IPS-15b (cell line): Measurements from ENCODE around the gene TRIM21.
"Not testable (repeated sequence)": the region's sequence is repeated elsewhere in the genome, so short reads cannot be mapped to it uniquely, and the experiment has no call there.

Experiments
- H3K27me3 ChIP-seq: one replicate; pipeline ENCODE4 v1.6.1; 2013; ENCODE audit warnings: low read length; ENCODE audit not compliant: control insufficient read depth, insufficient read depth
- H3K36me3 ChIP-seq: one replicate; pipeline ENCODE4 v1.6.1; 2013; ENCODE audit warnings: low read length; ENCODE audit not compliant: control insufficient read depth, insufficient read depth
- H3K4me1 ChIP-seq: one replicate; pipeline ENCODE4 v1.6.1; 2013; ENCODE audit warnings: mild to moderate bottlenecking, low read length; ENCODE audit not compliant: control insufficient read depth, insufficient read depth
- H3K4me3 ChIP-seq: one replicate; pipeline ENCODE4 v1.5.1; 2013; ENCODE audit warnings: low read depth, low read length
- H3K9ac ChIP-seq: one replicate; pipeline ENCODE4 v1.6.1; 2013; ENCODE audit warnings: low read depth, mild to moderate bottlenecking, low read length
- H3K9me3 ChIP-seq: one replicate; pipeline ENCODE4 v1.6.1; 2013; ENCODE audit warnings: mild to moderate bottlenecking, low read length; ENCODE audit not compliant: control insufficient read depth, insufficient read depth

Gene TRIM21

GRCh38 chr11:4393209-4393857, at the start of gene TRIM21:
TSS of gene TRIM21 (minus strand) at chr11:4393702. CDS start at chr11:4390409, 3,293 bp downstream.
- peaks cover 2% of the 10 kb centered on the region for H3K27me3 ChIP-seq
- peak within 1 kb of the TSS; percentile 84 for H3K4me3 ChIP-seq
- no peaks in the 10 kb centered on the region for H3K9me3 ChIP-seq
- peaks cover 4% of the 10 kb centered on the region for H3K36me3 ChIP-seq
- H3K9ac ChIP-seq: peak within 1 kb of the TSS; percentile 51
- H3K4me1 ChIP-seq: no peaks in the 10 kb centered on the region

DNA sequence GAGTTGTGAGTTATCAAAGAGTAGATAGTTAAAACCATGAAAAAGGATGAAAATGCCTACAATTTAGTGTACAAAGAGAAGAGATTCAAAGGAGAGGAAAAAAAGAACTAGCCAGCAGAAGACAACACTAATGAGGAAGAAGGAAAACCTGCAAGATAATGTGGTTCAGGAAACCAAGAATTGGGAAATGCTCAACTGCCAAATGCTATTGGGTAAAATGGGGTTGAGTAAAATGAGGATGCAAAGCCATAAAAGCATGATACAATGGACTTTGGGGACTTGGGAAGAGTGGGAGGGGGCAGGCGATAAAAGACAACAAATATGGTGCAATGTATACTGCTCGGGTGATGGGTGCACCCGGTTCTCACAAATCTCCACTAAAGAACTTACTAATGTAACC, 48.0 kb upstream of the TRIM21 start:
- no peak overlapping the region for H3K4me3 ChIP-seq
- no peak overlapping the region for H3K9ac ChIP-seq
- no peaks in the 10 kb centered on the region for H3K36me3 ChIP-seq
- H3K9me3 ChIP-seq: no peaks in the 10 kb centered on the region
- H3K27me3 ChIP-seq: no peaks in the 10 kb centered on the region
- H3K4me1 ChIP-seq: no peaks in the 10 kb centered on the region

GRCh38 chr11:4436411-4436810, 42.9 kb upstream of the TRIM21 start:
- Histone ChIP-seq H3K36me3 (no peaks in the 10 kb centered on the region), H3K9me3 (no peaks in the 10 kb centered on the region), H3K27me3 (no peaks in the 10 kb centered on the region), H3K9ac (no peak overlapping the region), H3K4me1 (no peaks in the 10 kb centered on the region), H3K4me3 (no peak overlapping the region)

- H3K36me3 ChIP-seq: no peaks in the 10 kb centered on the region
- no peaks in the 10 kb centered on the region for H3K27me3 ChIP-seq
- no peaks in the 10 kb centered on the region for H3K4me1 ChIP-seq
- H3K9me3 ChIP-seq: no peaks in the 10 kb centered on the region
- H3K9ac ChIP-seq: no peak overlapping the region
- no peak overlapping the region for H3K4me3 ChIP-seq
Measured at GRCh38 chr11:4433856-4434255, 40.4 kb upstream of the TRIM21 start.

DNA sequence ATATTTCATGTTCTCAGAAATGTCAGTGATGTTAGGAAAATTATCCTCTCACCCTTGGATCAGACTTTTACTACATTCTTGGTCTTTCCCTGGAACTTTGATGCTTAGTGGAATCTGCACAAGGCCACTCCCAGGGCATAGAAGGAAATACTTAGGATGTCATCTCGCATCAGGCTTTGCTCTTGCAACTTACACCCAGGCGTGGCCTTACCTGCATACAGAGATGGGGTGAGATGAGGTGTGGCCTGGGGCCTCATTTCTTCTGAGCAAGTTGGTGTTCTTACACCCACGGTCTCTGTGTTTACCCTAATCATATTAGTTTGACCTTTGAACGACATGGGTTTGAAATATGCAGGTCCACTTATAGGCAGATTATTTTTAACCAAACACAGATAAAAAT, 36.5 kb upstream of the TRIM21 start:
- H3K27me3 ChIP-seq: no peaks in the 10 kb centered on the region
- H3K4me3 ChIP-seq: no peak overlapping the region
- no peak overlapping the region for H3K9ac ChIP-seq
- no peaks in the 10 kb centered on the region for H3K9me3 ChIP-seq
- no peaks in the 10 kb centered on the region for H3K4me1 ChIP-seq
- H3K36me3 ChIP-seq: no peaks in the 10 kb centered on the region

DNA sequence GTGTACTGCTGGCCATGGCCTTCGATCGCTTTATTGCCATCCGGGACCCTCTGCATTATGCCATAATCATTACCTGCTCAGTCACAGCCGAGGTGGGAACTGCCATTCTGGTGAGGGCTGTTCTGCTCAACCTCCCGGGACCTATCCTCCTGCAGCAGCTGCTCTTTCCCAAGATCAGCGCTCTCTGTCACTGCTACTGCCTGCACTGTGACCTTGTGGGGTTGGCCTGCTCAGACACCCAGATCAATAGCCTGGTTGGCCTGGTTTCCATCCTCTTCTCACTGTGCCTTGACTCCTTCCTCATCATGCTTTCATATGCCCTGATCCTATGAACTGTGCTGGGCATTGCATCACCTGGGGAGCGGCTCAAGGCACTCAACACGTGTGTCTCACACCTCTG, 24.9 kb upstream of the TRIM21 start:
- no peaks in the 10 kb centered on the region for H3K27me3 ChIP-seq
- H3K9ac ChIP-seq: no peak overlapping the region
- no peak overlapping the region for H3K4me3 ChIP-seq
- no peaks in the 10 kb centered on the region for H3K9me3 ChIP-seq
- H3K4me1 ChIP-seq: no peaks in the 10 kb centered on the region
- H3K36me3 ChIP-seq: no peaks in the 10 kb centered on the region

- Histone ChIP-seq H3K27me3 (no peaks in the 10 kb centered on the region), H3K4me1 (no peaks in the 10 kb centered on the region), H3K9ac (no peak overlapping the region), H3K36me3 (no peaks in the 10 kb centered on the region), H3K9me3 (no peaks in the 10 kb centered on the region), H3K4me3 (no peak overlapping the region)
Measured at GRCh38 chr11:4416816-4417215, 23.3 kb upstream of the TRIM21 start.

DNA sequence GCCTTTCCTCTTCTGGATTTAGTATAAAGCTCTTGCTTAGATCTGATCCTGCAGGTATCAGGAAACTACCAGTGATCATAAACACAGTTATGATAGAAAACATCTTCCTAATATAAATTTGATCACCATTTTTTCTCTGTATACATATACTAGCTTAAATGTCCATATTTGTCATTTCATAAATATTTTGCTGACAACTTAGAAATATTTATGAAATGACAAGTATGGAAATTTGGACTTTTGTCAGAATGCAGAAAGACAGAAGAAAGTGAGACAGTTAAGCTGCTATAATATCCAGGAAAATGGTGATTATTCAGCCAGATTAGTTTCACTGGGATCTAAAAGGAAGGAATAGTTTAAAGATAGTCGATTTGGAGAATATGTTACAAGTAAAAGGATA, 22.8 kb upstream of the TRIM21 start:
- H3K36me3 ChIP-seq: no peaks in the 10 kb centered on the region
- no peaks in the 10 kb centered on the region for H3K4me1 ChIP-seq
- H3K27me3 ChIP-seq: no peaks in the 10 kb centered on the region
- no peak overlapping the region for H3K9ac ChIP-seq
- no peaks in the 10 kb centered on the region for H3K9me3 ChIP-seq
- H3K4me3 ChIP-seq: no peak overlapping the region

DNA sequence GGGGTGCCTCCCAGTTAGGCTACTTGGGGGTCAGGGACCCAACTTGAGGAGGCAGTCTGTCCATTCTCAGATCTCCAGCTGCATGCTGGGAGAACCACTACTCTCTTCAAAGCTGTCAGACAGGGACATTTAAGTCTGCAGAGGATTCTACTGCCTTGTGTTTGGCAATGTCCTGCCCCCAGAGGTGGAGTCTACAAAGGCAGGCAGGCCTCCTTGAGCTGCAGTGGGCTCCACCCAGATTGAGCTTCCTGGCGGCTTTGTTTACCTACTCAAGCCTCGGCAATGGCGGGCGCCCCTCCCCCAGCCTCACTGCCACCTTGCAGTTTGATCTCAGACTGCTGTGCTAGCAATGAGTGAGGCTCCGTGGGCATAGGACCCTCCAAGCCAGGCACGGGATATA, 12.7 kb upstream of the TRIM21 start:
- not testable (repeated sequence) for H3K4me1 ChIP-seq, H3K27me3 ChIP-seq, H3K9me3 ChIP-seq, H3K9ac ChIP-seq, H3K36me3 ChIP-seq, H3K4me3 ChIP-seq

DNA sequence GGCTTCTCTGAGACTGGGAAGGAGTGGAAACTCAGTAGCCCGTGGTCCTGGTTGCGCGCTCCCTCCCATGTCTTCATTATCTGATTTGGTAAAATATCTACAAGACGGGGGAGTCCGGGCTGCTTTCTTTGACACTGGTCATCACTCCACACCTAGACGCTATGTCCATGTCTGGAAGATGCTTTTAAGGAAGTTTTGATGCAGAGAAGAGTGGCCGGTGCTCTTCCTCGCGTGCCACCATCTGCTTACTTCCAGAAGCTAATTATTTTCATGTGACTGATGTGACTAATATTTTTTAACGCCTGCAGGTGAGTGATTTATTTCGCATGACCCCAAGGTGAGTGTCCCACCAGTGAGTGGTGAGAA, 339 bp upstream of the TRIM21 start:
- peaks cover 2% of the 10 kb centered on the region for H3K27me3 ChIP-seq
- peaks cover 4% of the 10 kb centered on the region for H3K36me3 ChIP-seq
- no peak overlapping the region for H3K9ac ChIP-seq
- no peaks in the 10 kb centered on the region for H3K9me3 ChIP-seq
- H3K4me3 ChIP-seq: peak overlapping the region; percentile 84
- no peaks in the 10 kb centered on the region for H3K4me1 ChIP-seq

DNA sequence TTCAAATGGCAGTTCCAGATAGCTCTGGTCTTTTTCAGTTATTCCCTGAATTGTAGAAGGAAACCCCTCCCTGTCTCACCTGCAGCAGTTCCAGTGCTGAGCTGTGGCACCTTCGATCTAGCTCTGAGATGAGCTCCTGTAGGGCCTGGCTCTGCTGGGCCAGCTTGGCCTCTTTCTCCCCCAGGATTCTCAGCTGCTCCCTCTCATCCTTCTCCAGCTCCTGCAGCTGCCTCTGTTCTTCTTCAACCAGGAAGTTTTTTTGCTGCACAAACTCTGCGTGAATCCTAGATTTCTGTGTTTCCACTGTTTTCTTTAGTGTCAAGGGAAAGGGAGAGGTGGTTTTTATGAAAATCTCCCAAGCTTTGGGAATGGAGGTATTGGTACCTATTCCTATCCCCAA, 5.3 kb downstream of the TRIM21 start:
- Histone ChIP-seq H3K4me1 (no peaks in the 10 kb centered on the region), H3K4me3 (no peak overlapping the region), H3K36me3 (peaks cover 9% of the 10 kb centered on the region), H3K27me3 (no peaks in the 10 kb centered on the region), H3K9ac (no peak overlapping the region), H3K9me3 (no peaks in the 10 kb centered on the region)

DNA sequence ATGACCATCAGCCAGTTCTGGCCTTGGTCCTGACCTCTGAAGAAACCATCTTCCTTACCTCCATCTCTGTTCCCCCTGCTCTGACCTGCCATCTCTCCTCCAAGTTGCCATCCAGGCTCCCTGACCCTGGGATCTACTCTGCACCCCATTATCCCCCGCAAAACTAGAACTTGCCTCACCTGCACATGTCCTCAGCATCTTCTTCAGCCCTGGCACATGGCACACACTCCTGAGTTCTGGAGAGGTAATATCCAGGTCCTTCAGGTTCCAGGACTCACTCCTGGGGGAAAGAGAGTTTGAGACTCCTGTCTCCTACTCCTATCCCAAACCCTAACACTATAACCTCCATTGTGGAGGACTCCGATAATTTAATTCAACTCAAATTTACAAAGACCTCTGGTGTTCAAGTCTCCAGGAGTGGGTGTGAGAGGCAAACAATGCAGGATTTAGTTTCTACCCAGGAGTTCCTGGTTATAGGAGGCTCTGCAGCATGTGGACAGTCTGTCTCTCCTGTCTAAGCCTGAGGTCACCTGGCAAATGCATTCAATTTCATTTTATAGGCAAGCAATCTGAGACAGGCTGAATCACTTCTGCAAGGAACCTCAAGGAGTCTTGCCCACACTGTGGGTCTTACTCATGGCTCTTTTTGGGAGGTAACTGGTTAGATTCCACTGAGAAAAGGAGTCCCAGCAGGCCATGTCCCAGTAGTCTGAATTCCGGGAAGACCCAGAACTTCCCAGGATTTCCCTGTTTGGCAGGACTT, 7.3 kb downstream of the TRIM21 start:
- no peak overlapping the region for H3K9ac ChIP-seq
- H3K9me3 ChIP-seq: no peaks in the 10 kb centered on the region
- no peaks in the 10 kb centered on the region for H3K27me3 ChIP-seq
- peaks cover 9% of the 10 kb centered on the region for H3K36me3 ChIP-seq
- H3K4me1 ChIP-seq: no peaks in the 10 kb centered on the region
- H3K4me3 ChIP-seq: no peak overlapping the region
